Testis (tissue), 2 donors: ENCODE measurements around the gene BTRC.

Experiments
- POLR2A ChIP-seq: fragments of 450-650 bp; IDR thresholded peaks from one replicate; pipeline ENCODE4 v1.6.1; 2017; ENCODE audit warnings: antibody characterized with exemption, mild to moderate bottlenecking, moderate library complexity
- TF ChIP-seq, protein P1 (sequence below), 3 experiments: fragments of 450-650 bp in 2 of 3; fragments of 200-600 bp in 1 of 3; sonication (generic) in 1 of 3; IDR thresholded peaks; one replicate each; pipeline ENCODE4 v1.5.1; 2016 to 2019; ENCODE audit warnings: antibody characterized with exemption in 3 of 3, mild to moderate bottlenecking in 2 of 3, moderate library complexity in 1 of 3

GRCh38 chr10:101329341-101330032 is 24.5 kb upstream of the BTRC start:
- TF ChIP-seq, protein P1, sequence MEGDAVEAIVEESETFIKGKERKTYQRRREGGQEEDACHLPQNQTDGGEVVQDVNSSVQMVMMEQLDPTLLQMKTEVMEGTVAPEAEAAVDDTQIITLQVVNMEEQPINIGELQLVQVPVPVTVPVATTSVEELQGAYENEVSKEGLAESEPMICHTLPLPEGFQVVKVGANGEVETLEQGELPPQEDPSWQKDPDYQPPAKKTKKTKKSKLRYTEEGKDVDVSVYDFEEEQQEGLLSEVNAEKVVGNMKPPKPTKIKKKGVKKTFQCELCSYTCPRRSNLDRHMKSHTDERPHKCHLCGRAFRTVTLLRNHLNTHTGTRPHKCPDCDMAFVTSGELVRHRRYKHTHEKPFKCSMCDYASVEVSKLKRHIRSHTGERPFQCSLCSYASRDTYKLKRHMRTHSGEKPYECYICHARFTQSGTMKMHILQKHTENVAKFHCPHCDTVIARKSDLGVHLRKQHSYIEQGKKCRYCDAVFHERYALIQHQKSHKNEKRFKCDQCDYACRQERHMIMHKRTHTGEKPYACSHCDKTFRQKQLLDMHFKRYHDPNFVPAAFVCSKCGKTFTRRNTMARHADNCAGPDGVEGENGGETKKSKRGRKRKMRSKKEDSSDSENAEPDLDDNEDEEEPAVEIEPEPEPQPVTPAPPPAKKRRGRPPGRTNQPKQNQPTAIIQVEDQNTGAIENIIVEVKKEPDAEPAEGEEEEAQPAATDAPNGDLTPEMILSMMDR (IDR thresholded peaks at IDR 0.05), result no peak
- no peak for TF ChIP-seq POLR2A
